Posterior cingulate gyrus (tissue), 11 donors: ENCODE measurements around the gene GOLGA8O.
"Not testable (repeated sequence)": the region's sequence is repeated elsewhere in the genome, so short reads cannot be mapped to it uniquely, and the experiment has no call there.

Experiments used
- DNase-seq, 10 donors: peaks; one replicate each; pipeline versions ENCODE4 v3.0.0 to v3.0.0-alpha.2; 2020 to 2021; ENCODE audit warnings: mixed read lengths in 3 of 10
- intact Hi-C: fragments of 100-400 bp; cut with DNase I; formaldehyde crosslinking; loops from one replicate; pipeline ENCODE4 v1.15.1; 2023

GOLGA8O gene, protein sequence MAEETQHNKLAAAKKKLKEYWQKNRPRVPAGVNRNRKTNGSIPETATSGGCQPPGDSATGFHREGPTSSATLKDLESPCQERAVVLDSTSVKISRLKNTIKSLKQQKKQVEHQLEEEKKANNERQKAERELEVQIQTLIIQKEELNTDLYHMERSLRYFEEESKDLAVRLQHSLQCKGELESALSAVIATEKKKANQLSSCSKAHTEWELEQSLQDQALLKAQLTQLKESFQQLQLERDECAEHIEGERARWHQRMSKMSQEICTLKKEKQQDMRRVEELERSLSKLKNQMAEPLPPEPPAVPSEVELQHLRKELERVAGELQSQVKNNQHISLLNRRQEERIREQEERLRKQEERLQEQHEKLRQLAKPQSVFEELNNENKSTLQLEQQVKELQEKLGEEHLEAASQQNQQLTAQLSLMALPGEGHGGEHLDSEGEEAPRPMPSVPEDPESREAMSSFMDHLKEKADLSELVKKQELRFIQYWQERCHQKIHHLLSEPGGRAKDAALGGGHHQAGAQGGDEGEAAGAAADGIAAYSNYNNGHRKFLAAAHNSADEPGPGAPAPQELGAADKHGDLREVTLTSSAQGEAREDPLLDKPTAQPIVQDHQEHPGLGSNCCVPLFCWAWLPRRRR

DNA sequence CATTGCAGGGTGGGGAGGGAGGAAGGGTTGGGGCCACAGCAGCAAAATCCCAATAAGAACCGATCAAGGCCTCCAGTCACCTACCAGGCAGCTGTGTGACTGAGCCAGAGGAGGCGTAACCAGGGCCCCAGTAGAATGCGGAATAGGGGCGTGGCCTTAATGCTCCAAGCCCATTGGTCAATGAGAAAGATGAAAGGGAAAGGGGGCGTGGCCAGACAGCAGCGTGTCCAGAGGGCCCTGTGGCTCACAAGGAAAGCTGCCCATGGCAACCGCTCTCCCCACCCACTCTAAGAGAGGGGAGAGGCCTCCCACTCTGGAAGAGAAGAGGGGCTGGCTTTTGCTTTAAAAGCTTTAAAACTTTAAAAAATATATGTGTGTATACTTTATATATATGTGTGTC, at the start of gene GOLGA8O:
Gene GOLGA8O (minus strand): TSS at position 101 of the 400 bp plus-strand sequence. CDS start 98 bp downstream, at position 3.
- DNase-seq, intact Hi-C loops: not testable (repeated sequence)

DNA sequence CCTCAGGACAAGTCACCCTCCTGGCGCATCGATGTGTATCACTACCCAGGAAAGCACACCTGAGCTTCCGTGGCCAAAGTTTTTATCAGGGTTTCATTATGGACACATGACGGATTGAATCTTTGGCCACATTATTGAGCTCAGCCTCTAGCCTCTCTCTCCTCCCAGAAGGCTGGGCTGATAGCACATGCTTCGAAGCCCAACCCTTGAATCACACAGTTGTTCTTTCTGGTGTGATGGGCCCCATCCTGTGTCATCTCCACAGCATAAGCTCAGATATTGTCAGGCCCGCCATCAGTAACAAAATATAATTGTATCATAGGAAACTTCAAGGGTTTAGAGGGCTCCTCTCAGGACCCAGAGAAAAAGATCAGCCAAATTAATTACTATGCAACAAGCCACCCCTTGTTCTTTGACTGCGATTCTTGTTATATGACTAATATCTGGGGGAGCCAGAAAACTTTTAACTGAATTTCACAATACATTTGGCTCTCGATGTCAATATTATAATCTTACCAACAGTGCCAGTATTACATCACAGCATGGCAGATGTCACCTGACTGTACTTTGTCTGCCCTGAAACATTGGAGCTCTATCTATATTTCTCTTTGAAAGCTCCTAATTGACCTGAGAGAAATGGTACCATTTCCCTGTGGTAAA, 48.8 kb upstream of the GOLGA8O start:
- intact Hi-C loops, DNase-seq: not testable (repeated sequence)

DNA sequence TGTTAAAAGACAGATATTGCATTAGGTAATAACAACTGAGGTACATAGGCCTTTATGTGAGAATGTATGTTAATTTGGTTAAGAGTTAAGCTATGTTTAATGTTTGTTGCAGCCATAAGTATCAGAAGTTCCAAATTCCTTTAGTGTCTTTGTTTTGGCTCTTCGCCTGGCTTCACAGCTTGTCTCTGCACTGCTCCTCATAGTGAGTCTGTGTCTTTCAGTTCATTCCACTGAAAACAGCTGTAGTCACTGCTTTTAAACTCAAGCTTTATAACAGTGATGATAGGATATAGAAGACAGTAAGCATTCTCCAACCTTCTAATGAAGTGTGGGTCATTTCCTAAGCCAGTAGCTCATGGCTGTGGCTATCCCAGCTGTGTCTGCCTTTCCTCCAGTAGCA, 47.5 kb upstream of the GOLGA8O start:
- peak in 1 of 10 donors; percentile 17 for DNase-seq
- intact Hi-C loops: not testable (repeated sequence)

DNA sequence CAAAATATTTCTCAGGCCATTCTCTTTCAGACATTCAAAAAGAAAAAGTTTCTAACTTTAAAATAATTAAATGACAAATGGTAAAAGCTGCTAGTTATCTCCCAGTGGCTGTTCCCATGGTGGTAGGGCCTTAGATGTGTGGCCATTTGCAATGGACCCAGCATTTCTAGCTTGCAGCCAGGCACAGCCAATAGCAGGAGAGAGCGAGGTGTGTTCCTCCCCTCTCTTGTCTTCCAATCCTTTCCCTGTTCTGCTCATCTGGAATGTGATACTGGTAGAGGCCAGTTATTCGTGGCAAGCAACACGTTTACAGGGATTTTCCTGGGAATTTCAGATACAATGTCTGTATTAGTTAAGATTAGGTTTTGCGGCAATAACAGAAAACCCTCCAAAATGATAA, 37.3 kb upstream of the GOLGA8O start:
- intact Hi-C loops, DNase-seq: not testable (repeated sequence)

DNA sequence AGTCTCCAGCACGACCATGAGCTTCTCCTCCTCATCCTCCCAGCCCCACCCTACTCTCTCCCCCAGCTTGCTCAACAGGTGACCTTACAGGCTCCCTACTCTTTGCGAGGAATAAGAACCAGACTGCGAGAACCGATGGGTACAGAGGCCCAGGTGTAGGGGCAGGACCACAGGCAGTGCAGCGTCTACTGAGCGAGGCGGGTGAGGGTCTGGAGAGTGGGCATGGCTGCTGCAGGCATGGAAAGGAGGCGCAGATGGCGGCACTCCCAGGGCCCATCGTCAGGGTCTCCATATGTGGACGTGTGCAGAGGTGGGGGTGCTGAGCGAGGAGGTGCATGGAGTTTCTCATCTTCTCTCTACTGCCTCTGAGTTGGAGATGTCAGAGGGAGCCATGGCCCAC, 31.0 kb upstream of the GOLGA8O start:
- peak in 2 of 10 donors; percentile 29 to 40 for DNase-seq
- intact Hi-C loops: not testable (repeated sequence)

DNA sequence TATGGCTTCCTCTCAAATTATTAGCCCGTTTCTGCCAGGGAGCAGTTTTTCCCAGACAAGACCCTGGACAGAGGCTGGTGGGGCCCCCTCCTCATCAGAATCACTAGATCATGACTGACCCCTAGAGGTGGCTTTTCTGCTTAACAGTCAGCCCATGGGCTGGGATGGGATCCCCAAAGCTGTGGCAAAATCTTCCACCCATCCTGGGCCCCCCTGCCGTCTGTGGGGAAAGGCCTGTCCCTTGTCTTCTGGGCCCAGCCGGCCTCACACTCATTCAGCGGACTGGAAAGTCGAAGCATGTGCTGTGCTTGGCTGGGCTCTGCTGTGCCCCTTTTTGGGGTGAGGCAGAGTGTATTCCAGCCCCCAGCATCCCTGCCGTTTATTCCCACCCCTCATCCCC, 27.9 kb upstream of the GOLGA8O start:
- intact Hi-C loops: not testable (repeated sequence)
- DNase-seq: peak in 3 of 10 donors; percentile 25 to 48 (median 34)

DNA sequence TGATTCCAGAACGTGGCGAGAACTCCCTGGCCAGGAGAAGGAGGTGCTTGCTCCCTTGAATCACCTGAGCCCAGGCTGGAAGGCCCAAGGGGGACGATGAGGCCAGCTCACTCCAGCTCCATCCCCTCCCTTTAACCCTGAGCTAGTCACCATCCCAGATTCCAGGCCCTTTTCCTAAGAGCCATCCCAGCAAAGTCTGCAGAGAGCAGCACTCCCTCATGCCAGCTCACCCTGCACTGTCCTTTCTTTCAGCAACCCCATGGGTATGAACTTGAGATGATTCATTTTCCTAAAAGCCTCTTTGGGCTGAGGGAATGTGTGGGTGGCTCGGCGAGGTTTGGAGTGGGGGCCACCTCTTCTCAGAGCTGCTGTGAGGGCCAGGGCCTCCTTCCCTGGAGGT, 26.2 kb upstream of the GOLGA8O start:
- intact Hi-C loops, DNase-seq: not testable (repeated sequence)

DNA sequence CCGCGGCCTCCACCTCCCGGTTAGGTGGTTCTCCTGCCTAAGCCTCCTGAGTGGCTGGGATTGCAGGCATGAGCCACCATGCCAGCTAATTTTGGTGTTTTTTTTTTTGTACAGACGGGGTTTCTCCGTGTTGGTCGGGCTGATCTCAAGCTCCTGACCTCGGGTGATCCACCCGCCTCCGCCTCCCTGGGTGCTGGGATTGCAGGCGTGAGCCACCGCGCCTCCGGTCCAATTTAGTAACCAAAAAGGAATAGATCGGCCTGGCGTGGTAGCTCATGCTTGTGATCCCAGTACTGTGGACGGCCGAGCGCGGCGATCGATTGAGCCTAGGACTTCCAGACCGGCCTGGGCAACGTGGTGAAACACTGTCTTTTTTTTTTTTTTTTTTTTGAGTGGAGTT, 12.6 kb upstream of the GOLGA8O start:
- intact Hi-C loops: not testable (repeated sequence)
- DNase-seq: peak in 3 of 10 donors; percentile 37 to 56 (median 55)

DNA sequence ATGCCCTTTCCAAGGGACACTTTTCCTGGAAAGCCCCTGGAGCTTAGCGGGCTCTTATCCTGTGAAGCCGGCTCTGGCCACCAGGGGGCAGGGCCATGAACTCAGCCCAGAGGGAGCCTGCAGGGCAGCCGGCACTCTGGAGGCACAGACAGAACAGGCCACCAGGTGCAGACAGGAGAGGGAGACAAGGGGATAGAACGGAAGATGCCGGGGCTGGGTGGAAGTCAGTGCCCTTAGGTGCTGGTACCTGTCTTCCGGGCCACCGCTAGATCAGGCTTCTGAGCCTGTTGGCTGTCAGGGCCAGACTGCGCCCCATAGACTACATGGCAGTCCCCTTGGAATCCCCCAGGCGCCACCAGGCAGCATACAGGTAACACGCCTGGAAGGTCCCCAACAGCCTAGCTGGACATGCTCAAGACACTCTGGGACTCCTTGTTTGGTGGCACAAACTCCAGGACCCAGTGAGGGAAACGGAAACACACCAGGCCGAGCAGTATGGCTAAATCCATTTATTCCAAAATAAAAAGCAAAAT, 14.9 kb downstream of the GOLGA8O start:
- peak in 2 of 10 donors; percentile 7 to 12 for DNase-seq
- intact Hi-C loops: not testable (repeated sequence)

DNA sequence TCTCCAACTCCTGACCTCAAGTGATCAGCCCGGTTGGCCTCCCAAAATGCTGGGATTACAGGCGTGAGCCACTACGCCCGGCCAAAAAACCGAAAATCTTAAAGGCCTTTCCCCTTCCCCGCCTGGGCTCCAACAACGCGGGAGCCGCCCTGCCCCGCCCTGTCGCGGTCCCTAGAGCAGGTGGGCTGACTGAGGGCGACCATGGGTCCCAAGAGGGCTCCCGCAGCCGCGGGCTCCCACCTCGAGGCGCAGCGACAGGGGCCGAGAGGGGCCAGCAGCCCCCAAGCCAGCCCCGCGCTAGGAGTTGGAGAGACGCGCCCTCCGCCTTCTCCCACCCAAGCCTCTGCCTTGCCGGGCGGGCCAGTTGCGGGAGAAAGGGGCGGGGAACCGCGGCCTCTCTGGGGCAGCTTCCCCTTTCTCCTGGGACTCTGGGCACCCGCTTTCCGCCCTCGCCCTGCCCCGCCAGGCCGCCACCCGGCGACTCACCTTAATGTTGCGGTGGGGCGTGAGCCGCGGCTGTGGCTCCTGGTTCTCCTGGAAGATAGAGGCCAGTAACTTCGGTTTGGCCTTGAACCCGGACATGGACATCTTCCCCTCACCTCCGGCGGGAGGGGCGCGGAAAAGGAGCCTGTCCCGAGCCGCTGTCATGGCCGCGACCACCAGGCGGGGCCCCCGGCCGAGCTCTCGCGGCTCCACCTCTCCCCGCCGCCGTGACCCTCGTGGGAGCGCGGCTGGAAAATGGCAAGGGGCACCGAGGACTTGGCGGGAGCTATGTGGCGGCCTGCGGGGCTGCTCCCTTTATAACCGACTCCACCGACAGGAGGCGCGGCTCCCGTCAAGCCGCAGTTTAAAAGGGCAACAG, 21.1 kb downstream of the GOLGA8O start:
- DNase-seq, intact Hi-C loops: not testable (repeated sequence)

DNA sequence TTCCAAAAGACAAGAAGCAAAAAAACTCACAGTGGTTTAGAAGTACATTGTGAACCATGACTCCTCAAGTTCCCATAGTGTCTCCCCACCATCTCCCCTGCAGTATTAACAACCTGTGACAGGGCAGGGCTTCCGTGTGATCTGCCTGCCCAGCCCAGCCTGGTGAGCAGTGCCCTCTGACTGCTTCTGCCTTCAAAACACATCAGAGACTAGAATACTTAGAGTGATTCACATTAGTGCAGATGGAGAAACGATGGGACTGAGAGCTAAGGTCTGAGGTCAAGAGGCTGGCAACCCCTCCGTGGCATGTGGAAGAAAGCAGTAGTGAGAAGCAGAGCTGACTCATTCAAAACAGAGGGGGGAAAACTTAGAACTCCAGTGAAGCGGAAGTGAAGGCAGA, 27.8 kb downstream of the GOLGA8O start:
- DNase-seq, intact Hi-C loops: not testable (repeated sequence)

DNA sequence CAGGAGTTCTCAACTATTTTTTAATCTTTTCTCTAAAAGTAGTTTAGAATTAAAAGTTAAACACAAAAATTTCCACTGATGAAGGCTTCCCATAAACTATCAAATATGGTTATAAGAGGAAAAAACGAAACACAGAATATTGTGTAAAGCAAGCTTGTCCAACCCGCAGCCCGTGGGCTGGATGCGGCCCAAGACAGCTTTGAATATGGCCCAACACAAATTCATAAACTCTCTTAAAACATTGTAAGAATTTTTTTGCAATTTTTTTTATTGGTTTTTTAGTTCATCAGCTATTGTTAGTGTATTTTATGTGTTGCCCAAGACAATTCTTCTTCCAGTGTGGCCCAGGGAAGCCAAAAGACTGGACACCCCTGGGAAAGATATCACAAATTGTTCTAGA, 28.9 kb downstream of the GOLGA8O start:
- intact Hi-C loops: not testable (repeated sequence)
- DNase-seq: peak in 4 of 10 donors; percentile 2 to 66 (median 46)

DNA sequence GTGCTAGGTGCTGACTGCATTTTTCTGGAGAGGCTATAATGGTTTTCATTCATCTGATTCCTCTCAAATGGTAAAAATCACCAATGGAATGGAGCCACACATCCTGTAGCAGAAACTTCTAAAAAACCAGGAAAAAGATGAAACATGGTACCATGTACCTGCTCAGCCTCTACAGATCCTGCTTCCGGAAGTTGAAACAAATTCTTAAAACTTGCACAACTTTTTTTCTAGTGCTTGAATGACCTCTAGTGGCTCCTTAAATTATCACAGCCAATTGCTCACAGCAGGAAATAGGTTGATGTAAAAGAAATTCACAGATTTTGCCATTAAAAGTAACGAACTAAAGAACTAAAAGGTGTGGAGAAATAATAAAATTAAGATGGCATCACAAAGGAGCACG, 47.5 kb downstream of the GOLGA8O start:
- intact Hi-C loops: not testable (repeated sequence)

DNA sequence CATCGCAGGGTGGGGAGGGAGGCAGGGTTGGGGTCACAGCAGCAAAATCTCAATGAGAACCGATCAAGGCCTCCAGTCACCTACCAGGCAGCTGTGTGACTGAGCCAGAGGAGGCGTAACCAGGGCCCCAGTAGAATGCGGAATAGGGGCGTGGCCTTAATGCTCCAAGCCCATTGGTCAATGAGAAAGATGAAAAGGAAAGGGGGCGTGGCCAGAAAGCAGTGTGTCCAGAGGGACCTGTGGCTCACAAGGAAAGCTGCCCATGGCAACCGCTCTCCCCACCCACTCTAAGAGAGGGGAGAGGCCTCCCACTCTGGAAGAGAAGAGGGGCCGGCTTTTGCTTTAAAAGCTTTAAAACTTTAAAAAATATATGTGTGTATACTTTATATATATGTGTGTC, 52.2 kb downstream of the GOLGA8O start, which contains the start of gene GOLGA8K:
Gene GOLGA8K (minus strand): TSS at position 101 of the 400 bp plus-strand sequence. CDS start 98 bp downstream, at position 3.
- intact Hi-C loops, DNase-seq: not testable (repeated sequence)

More for the DNA sequence above, 47.5 kb downstream of the GOLGA8O start:
- DNase-seq: not testable (repeated sequence)

DNA sequence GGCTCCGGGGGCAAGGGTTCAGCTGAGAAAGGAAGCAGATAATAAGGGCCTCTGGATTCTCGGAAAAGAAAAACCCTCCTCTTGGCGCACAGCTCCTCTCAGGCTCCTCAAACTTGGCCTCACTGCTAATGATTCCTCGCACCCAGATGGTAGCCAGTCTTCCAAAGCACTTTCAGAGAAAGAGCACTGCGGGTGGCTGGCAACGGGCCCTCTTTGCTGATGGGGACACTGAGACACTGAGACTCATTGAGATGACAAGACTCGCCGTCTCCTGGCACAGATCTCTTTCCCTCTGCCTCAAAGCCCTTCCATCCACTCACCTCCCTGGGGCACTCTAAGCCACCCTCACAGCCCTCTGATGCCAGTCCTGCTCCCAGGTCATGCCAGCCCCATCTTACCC, 58.9 kb downstream of the GOLGA8O start:
- intact Hi-C loops: not testable (repeated sequence)
- peak in 6 of 10 donors; percentile 6 to 85 (median 31) for DNase-seq
